Upper lobe of left lung (tissue), 4 donors: Measurements from ENCODE around the gene GAN.

ENCODE experiments used
- POLR2AphosphoS5 ChIP-seq, 2 donors: sonication (generic); formaldehyde crosslinking; IDR thresholded peaks; one replicate each; pipeline ENCODE4 v1.5.1; 2017; ENCODE audit warnings: antibody characterized with exemption in 2 of 2
- TF ChIP-seq, protein P1 (sequence below), 6 experiments: fragments of 450-650 bp in 4 of 6; fragments of 200-600 bp in 2 of 6; sonication (generic) in 2 of 6; IDR thresholded peaks; one replicate each; pipeline ENCODE4 v1.5.1; 2016 to 2019; ENCODE audit warnings: antibody characterized with exemption in 6 of 6

DNA sequence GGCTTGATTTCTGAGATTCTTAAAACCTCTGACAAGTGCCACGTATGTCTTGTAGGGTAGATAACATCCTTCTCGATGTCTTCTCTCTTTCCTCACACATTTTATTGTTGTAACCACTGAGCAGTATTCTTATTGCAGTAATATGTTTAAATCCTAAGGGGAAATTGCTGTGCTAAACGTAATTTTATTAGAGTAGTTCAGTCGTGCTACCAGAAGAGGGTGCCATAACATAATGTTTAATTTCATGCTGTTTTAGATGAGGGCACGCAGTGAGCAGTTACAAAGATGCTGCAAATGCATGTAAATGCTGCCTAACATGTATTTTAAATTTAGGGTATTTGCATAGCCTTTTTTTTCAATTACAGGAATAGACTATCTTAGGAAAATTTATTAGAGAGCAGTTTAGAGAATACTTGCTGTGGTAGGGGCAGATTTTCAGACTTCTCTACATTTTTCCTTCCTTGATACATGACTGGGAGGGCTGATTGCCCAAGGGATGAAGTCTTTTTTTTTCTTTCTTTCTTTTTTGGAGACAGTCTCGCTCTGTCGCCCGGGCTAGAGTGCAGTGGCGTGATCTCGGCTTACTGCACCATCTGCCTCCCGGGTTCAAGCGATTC lies 51.7 kb downstream of the GAN start:
- TF ChIP-seq, protein P1, sequence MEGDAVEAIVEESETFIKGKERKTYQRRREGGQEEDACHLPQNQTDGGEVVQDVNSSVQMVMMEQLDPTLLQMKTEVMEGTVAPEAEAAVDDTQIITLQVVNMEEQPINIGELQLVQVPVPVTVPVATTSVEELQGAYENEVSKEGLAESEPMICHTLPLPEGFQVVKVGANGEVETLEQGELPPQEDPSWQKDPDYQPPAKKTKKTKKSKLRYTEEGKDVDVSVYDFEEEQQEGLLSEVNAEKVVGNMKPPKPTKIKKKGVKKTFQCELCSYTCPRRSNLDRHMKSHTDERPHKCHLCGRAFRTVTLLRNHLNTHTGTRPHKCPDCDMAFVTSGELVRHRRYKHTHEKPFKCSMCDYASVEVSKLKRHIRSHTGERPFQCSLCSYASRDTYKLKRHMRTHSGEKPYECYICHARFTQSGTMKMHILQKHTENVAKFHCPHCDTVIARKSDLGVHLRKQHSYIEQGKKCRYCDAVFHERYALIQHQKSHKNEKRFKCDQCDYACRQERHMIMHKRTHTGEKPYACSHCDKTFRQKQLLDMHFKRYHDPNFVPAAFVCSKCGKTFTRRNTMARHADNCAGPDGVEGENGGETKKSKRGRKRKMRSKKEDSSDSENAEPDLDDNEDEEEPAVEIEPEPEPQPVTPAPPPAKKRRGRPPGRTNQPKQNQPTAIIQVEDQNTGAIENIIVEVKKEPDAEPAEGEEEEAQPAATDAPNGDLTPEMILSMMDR (IDR thresholded peaks at IDR 0.05): peak; percentile 50 to 83 (median 72)
- no peak for TF ChIP-seq POLR2AphosphoS5 (IDR thresholded peaks at IDR 0.05)
